SU-DHL-6 (cell line): ENCODE measurements around the gene HSF2BP.

Experiments
- H2AFZ ChIP-seq: fragments of 200-600 bp; sonication (generic); 2 replicates; pipeline ENCODE4 v1.6.1; 2014; ENCODE audit warnings: low read depth, mild to moderate bottlenecking, moderate library complexity, mixed read lengths, antibody characterized with exemption, low read length; ENCODE audit not compliant: severe bottlenecking
- H3F3A ChIP-seq: fragments of 200-600 bp; shearing (Covaris generic); 2 replicates; pipeline ENCODE4 v1.6.0; 2016; ENCODE audit warnings: antibody characterized with exemption, mild to moderate bottlenecking; ENCODE audit not compliant: insufficient read depth
- H3K27ac ChIP-seq: fragments of 200-600 bp; sonication (generic); 2 replicates; pipeline ENCODE4 v1.5.1; 2016; ENCODE audit warnings: low read depth, mild to moderate bottlenecking, low read length, moderate library complexity, mixed read lengths
- H3K27me3 ChIP-seq: fragments of 200-600 bp; sonication (generic), shearing (Covaris generic); 2 replicates; pipeline ENCODE4 v1.6.0; 2014; ENCODE audit warnings: mild to moderate bottlenecking, low read length
- H3K36me3 ChIP-seq: fragments of 200-600 bp; sonication (generic); 2 replicates; pipeline ENCODE4 v1.6.1; 2014; ENCODE audit warnings: mild to moderate bottlenecking, low read length, mixed read lengths
- H3K4me2 ChIP-seq: fragments of 300-600, 200-600 bp; shearing (Covaris generic), sonication (generic); 2 replicates; pipeline ENCODE4 v1.6.0; 2014; ENCODE audit warnings: low read length, low read depth, mild to moderate bottlenecking; ENCODE audit not compliant: poor library complexity, severe bottlenecking
- H3K4me3 ChIP-seq: fragments of 200-600 bp; sonication (generic); 2 replicates; pipeline ENCODE4 v1.5.1; 2014; ENCODE audit warnings: antibody characterized with exemption, low read length, mild to moderate bottlenecking, mixed read lengths; ENCODE audit not compliant: insufficient read depth, poor library complexity, severe bottlenecking
- H3K79me2 ChIP-seq: fragments of 200-600 bp; sonication (generic); 2 replicates; pipeline ENCODE4 v1.6.1; 2014; ENCODE audit warnings: mild to moderate bottlenecking, low read length, moderate library complexity; ENCODE audit not compliant: insufficient read depth
- H3K9ac ChIP-seq: fragments of 200-600 bp; sonication (generic); 2 replicates; pipeline ENCODE4 v1.7.0; 2014; ENCODE audit warnings: mild to moderate bottlenecking, low read length
- H3K9me2 ChIP-seq: fragments of 200-600 bp; sonication (generic); replicated peaks from 2 replicates; pipeline ENCODE4 v1.6.1; 2014; ENCODE audit warnings: low read length; ENCODE audit not compliant: insufficient read depth
- H3K9me3 ChIP-seq: fragments of 200-600 bp; sonication (generic); 2 replicates; pipeline ENCODE4 v1.6.1; 2014; ENCODE audit warnings: low read length, mixed read lengths; ENCODE audit not compliant: insufficient read depth
- H4K20me1 ChIP-seq: fragments of 200-600 bp; sonication (generic); 2 replicates; pipeline ENCODE4 v1.6.1; 2014; ENCODE audit warnings: low read depth, mild to moderate bottlenecking, antibody characterized with exemption, low read length, moderate library complexity, mixed read lengths
- EZH2phosphoT487 ChIP-seq: fragments of 200-600 bp; sonication (generic), shearing (Covaris generic); conservative IDR thresholded peaks from 2 replicates; pipeline ENCODE4 v1.6.1; 2018; ENCODE audit warnings: mild to moderate bottlenecking, antibody characterized with exemption, low read length, moderate library complexity, mixed read lengths
- TF ChIP-seq, protein P1 (sequence below): fragments of 200-600 bp; sonication (generic); IDR thresholded peaks from one replicate; pipeline ENCODE4 v1.5.1; 2017; ENCODE audit warnings: antibody characterized with exemption, mild to moderate bottlenecking, low read length, moderate library complexity; ENCODE audit not compliant: insufficient read depth, poor library complexity, severe bottlenecking

The HSF2BP gene

DNA sequence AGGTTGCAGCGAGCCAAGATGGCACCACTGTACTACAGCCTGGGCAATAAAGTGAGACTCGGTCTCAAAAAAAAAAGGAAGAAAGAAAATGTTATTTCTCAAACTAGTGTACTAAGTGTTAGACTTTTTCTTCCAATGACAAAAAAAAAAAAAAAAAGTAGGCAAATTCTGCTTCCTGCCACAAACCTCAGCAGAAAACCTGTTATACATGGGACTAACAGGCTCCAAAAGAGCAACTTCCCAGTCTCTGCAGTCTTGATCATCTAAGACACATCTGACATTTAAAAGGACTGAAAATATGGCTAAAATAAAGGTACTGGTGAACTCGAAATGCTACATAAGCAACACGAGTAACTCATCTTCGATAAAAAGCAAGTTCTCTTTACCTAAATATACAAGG is 59.6 kb downstream of the HSF2BP start:
- Histone ChIP-seq H3K9ac (no peak overlapping the region), H3K9me2 (no peaks in the 10 kb centered on the region), H3K27me3 (no peaks in the 10 kb centered on the region), H3K9me3 (no peaks in the 10 kb centered on the region), H3K27ac (no peak overlapping the region), H3F3A (no peaks in the 10 kb centered on the region), H3K36me3 (no peaks in the 10 kb centered on the region), H4K20me1 (no peaks in the 10 kb centered on the region), H3K4me3 (no peak overlapping the region), H2AFZ (no peak overlapping the region), H3K4me2 (no peak overlapping the region), H3K79me2 (no peaks in the 10 kb centered on the region)
- TF ChIP-seq, protein P1, sequence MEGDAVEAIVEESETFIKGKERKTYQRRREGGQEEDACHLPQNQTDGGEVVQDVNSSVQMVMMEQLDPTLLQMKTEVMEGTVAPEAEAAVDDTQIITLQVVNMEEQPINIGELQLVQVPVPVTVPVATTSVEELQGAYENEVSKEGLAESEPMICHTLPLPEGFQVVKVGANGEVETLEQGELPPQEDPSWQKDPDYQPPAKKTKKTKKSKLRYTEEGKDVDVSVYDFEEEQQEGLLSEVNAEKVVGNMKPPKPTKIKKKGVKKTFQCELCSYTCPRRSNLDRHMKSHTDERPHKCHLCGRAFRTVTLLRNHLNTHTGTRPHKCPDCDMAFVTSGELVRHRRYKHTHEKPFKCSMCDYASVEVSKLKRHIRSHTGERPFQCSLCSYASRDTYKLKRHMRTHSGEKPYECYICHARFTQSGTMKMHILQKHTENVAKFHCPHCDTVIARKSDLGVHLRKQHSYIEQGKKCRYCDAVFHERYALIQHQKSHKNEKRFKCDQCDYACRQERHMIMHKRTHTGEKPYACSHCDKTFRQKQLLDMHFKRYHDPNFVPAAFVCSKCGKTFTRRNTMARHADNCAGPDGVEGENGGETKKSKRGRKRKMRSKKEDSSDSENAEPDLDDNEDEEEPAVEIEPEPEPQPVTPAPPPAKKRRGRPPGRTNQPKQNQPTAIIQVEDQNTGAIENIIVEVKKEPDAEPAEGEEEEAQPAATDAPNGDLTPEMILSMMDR: no peak
- TF ChIP-seq EZH2phosphoT487: no peak

DNA sequence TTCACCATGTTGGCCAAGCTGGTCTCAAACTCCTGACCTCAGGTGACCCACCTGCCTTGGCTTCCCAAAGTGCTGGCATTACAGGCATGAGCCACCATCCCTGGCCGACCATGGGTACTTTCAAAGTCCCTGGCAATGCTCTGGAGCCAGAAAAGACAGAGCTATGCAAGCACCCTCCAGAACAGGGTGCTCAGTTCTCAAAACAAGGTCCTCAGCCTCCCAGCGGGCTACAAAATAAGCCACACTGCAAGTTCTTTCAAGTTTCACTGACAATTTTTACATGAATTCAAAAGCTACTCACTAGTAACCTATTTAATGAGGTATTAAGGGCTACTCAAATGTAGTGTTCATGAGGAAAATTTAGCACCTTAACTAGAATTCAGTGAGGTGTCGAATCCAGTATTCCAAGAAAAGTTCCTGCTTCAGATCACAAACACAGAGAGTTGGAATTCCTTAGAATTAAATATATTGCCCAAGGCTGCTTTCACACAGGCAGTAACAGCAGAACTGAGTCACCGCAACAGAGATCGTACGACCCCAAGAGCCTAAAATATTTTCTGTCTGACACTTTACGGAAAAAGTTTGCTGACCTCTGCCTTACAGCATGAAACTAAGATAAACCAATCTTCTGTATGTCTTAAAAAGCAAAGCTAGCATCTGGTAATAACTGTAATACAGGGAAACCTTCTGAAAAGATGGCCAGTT is 60.7 kb downstream of the HSF2BP start:
- Histone ChIP-seq H3K4me2 (no peak overlapping the region), H3F3A (no peaks in the 10 kb centered on the region), H3K9me2 (no peaks in the 10 kb centered on the region), H4K20me1 (no peaks in the 10 kb centered on the region), H3K27ac (no peak overlapping the region), H3K9me3 (no peaks in the 10 kb centered on the region), H2AFZ (no peak overlapping the region), H3K79me2 (no peaks in the 10 kb centered on the region), H3K27me3 (no peaks in the 10 kb centered on the region), H3K36me3 (no peaks in the 10 kb centered on the region), H3K9ac (no peak overlapping the region), H3K4me3 (no peak overlapping the region)
- TF ChIP-seq EZH2phosphoT487: no peak
- TF ChIP-seq, protein P1: no peak

DNA sequence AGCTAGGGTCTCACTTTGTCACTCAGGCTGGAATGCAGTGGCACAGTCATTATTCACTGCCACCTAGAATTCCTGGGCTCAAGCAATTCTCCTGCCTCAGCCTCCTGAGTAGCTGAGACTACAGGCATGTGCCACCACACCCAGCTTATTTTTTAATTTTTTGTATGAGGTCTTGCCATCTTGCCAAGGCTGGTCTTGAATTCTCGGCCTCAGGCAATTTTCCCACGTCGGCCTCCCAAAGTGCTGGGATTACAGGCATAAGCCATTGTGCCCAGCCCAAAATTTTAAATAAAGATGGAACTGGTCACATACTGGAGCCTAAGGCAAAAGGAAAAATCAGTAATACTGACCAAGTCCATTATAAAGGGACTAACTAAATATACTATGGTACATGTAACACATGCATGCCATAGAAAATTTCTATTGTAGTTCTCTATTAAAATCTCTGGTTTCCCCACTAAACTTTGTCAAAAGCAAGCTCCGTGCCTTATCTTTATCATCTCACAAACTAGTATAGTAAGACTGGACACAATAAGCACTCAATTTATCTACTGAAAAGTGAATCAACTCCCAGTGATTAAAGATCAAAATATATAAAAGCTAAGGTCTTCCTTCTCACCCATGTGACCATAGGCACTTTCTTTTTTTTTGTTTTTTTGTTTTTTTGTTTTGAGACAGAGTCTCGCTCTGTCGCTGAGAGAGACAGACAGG is 61.6 kb downstream of the HSF2BP start:
- H3K79me2 ChIP-seq: no peaks in the 10 kb centered on the region
- H3K4me2 ChIP-seq: no peak overlapping the region
- no peaks in the 10 kb centered on the region for H3K27me3 ChIP-seq
- H3F3A ChIP-seq: no peaks in the 10 kb centered on the region
- no peak overlapping the region for H3K9ac ChIP-seq
- H3K9me3 ChIP-seq: no peaks in the 10 kb centered on the region
- H2AFZ ChIP-seq: no peak overlapping the region
- H4K20me1 ChIP-seq: no peaks in the 10 kb centered on the region
- no peak overlapping the region for H3K4me3 ChIP-seq
- H3K9me2 ChIP-seq: no peaks in the 10 kb centered on the region
- H3K27ac ChIP-seq: no peak overlapping the region
- TF ChIP-seq EZH2phosphoT487: no peak
- TF ChIP-seq, protein P1: no peak
- H3K36me3 ChIP-seq: no peaks in the 10 kb centered on the region
